GM19240 (cell line): Measurements from ENCODE around the gene CANX.

Experiments used
- DNase-seq: peaks from one replicate; pipeline ENCODE4 v3.0.0; 2011; ENCODE audit warnings: low spot score; ENCODE audit not compliant: insufficient read length

The CANX gene

DNA sequence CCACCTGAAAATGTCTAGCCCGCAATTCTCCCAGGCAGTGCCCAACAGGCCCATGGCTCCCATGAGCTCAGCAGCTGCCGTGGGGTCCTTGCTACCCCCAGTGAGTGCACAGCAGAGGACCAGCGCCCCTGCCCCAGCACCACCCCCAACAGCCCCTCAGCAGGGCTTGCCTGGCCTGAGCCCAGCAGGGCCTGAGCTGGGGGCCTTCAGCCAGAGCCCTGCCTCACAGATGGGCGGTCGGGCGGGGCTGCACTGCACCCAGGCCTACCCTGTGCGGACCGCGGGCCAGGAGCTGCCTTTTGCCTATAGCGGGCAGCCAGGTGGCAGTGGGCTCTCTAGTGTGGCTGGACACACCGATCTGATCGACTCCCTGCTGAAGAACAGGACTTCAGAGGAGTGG is 75.7 kb downstream of the CANX start:
- no peak for DNase-seq

DNA sequence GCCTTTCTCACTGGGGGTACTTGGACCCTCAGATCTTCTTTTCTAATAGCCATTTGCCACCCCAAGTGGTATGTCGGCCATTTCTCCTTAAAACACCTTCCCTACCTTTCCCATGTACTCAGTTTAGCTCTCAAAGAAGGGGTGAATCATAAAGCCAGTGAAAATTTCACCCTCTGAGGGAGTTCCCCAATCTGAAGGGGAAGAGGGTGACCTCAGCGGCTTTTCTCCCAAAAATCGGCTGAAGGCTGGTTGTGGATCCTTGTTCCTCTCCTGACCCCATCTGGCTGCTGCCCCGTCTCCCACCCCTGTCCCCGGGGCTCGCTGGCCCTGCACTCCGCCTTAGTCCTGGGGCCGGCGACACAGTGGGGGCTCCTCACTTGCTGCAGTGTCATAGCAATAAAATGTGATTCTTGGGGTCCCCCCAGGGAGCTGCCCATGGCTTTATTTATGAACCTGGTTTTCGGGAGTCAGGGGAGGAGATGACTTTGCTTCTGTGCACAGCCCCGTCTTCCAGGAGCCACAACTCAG is 77.7 kb downstream of the CANX start:
- no peak for DNase-seq

DNA sequence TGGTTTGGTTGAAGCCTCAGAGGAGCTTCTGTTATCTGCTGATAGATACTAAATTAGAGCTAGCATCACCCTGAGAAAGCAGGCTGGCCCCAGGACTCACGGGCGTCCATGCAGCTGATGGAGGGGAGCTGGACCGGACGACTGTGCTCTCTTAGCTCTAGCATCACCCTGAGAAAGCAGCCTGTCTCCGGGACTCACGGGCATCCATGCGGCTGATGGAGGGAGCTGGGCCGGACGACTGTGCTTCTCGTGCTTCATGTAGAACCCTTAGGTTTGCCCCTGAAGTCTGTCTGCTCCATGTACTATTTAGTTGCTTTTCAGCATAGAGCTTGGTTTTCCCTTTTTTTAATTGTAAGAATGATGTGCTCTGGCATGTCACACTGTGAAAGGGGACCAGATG is 78.7 kb downstream of the CANX start:
- DNase-seq, result no peak

DNA sequence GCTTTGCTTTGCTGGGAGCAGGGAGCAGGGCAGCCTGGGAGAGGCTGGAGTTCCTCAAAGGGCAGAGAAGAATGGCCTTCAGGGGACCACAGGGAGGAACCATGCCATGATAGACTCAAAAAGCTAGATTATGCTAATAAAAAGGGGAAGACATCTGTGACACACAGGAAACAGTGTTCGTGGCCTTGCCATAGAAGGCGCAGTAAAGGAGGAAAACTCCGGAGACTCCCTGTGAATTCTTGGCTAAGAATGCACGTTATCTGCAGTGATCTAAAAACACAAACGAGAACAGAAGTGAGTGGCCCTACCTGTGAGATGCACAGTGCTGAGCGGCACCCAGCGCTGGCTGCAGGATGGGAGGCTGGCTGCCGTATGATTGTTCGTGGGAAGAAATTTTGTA is 79.1 kb downstream of the CANX start:
- DNase-seq, result no peak

DNA sequence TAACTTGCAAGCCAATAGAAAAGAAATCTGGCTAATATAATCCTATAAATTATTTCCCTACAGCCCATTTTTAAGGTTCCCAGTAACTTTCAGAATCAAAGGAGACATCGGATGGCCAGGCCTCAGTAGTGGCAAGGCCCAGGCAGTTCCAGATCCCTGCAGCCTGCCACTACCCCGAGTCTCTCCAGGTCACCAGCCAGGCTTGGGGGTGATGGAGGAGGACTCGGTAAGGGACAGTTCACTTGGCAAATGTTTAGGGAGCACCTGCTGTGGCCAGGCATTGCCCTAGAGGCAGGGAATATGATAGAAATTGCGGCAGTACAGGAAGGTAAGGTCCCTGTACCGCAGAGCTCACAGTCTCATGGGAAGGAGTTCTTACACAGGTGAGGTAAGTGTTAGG is 79.8 kb downstream of the CANX start:
- no peak for DNase-seq

DNA sequence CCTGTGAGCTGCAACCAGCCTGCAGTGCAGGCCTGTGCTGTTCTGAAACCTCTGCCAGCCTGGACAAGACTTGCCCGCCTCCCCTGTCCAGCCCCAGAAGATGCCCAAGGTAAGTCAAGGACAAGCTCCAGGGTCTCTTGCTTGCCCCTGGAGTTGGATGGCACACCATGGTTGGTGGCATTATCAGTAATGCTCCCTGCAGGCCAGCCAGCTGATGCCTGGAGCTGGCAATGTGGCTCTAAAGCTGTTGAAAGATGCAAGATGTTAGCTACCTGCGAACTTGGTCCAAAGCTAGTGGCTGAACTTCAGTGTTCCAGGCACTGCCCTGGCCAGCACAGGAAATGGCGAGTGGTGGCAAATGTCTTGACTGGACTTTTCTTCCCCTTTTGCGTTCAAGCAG is 81.1 kb downstream of the CANX start:
- no peak for DNase-seq

DNA sequence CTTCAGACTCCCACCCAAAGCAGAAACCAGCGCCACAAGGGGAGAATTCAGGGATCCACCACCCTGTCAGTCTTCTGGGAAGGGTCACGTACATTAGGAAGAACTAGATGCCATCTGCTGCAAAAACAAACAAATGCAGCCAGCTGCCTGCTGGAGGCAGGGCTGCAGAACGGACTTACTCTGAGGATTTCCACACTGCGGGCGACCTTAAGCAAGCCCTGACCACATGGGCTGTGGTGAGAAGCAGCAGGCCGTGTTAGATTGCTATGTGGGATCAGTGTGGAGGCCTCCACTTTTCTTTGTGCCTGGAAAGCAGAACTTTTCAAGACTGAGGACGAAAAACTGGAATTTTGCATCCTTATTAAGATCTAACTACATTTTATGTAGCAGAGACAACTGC is 81.6 kb downstream of the CANX start:
- DNase-seq, result no peak
